ENCODE results near the gene INSIG2. TPM values are rescaled to one million over a fixed set of nuclear protein-coding genes. Genes with fewer than 3 reads are reported as not detected.

Gene INSIG2
- total and polyA plus RNA-seq, 4 donors: 16.4 to 40.6 (median 22.9) TPM

- peaks cover 0 to 3% (median 0%) of the 10 kb centered on the region in 5 donors for H3K4me1 ChIP-seq (ENCODE audit: control insufficient read depth in 5 of 5, insufficient read depth in 5 of 5, low read length in 5 of 5)
- no peaks in the 10 kb centered on the region for H3K36me3 ChIP-seq (ENCODE audit: control insufficient read depth in 4 of 4, insufficient read depth in 4 of 4, low read length in 4 of 4)
- no peak for DNase-seq
- peaks cover 0 to 30% (median 21%) of the 10 kb centered on the region in 3 donors for H3K27me3 ChIP-seq (ENCODE audit: control insufficient read depth in 3 of 3, insufficient read depth in 3 of 3, low read length in 2 of 3)
- no peak overlapping the region for H3K27ac ChIP-seq (ENCODE audit: low read depth in 1 of 2, low read length in 1 of 2)
- ATAC-seq (ENCODE audit: insufficient read depth, low FRiP score): no peak
- H3K9me3 ChIP-seq (ENCODE audit: control insufficient read depth in 4 of 4, insufficient read depth in 3 of 4, low read length in 3 of 4): no peaks in the 10 kb centered on the region
- H3K4me3 ChIP-seq: no peak overlapping the region
- WGBS, 2 donors: 85 to 93% methylated on average over 2 of the region's 2 CpGs
- H3K9ac ChIP-seq (ENCODE audit: insufficient read depth in 1 of 2, low read length in 2 of 2): no peak overlapping the region
- no peak for TF ChIP-seq CTCF (IDR thresholded peaks at IDR 0.05; ENCODE audit: control extremely low read depth, extremely low read depth)
Observed at GRCh38 chr2:118044854-118045253, 43.4 kb upstream of the INSIG2 start.

DNA sequence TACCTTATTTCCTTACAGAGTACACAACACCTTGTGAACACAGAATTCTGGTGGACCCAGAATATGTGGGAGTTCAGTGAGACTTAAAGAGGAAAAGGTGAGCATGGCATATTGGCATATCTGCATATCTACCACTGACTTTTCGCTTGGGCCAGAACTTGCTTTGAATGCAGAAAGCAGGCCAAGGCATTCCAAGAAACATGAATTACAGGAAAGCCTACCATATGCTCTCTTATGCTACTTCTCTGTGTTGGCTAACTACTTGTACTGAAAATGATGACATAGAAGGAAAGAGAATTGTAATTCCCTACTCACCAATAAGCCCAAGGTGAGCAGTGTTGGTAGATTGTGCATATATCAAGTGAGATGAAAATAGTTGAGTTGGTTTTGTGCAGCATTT is 43.0 kb upstream of the INSIG2 start:
- peaks cover 0 to 8% (median 0%) of the 10 kb centered on the region in 5 donors for H3K4me1 ChIP-seq (ENCODE audit: control insufficient read depth in 5 of 5, insufficient read depth in 5 of 5, low read length in 5 of 5)
- 87 to 88% methylated on average over 1 of the region's 1 CpG for WGBS, 2 donors
- no peak overlapping the region for H3K27ac ChIP-seq (ENCODE audit: low read depth in 1 of 2, low read length in 1 of 2)
- H3K4me3 ChIP-seq: no peak overlapping the region
- peaks cover 0 to 30% (median 22%) of the 10 kb centered on the region in 3 donors for H3K27me3 ChIP-seq (ENCODE audit: control insufficient read depth in 3 of 3, insufficient read depth in 3 of 3, low read length in 2 of 3)
- ATAC-seq (ENCODE audit: insufficient read depth, low FRiP score) (no peak), DNase-seq (no peak)
- no peaks in the 10 kb centered on the region for H3K36me3 ChIP-seq (ENCODE audit: control insufficient read depth in 4 of 4, insufficient read depth in 4 of 4, low read length in 4 of 4)
- no peaks in the 10 kb centered on the region for H3K9me3 ChIP-seq (ENCODE audit: control insufficient read depth in 4 of 4, insufficient read depth in 3 of 4, low read length in 3 of 4)
- H3K9ac ChIP-seq (ENCODE audit: insufficient read depth in 1 of 2, low read length in 2 of 2): no peak overlapping the region
- TF ChIP-seq CTCF (IDR thresholded peaks at IDR 0.05; ENCODE audit: control extremely low read depth, extremely low read depth): no peak

- ATAC-seq (ENCODE audit: insufficient read depth, low FRiP score) (no peak), DNase-seq (peak in 2 of 3 donors; percentile 60 to 70)
- no peak overlapping the region for H3K9ac ChIP-seq (ENCODE audit: insufficient read depth in 1 of 2, low read length in 2 of 2)
Observed at GRCh38 chr2:118046634-118047210, 41.5 kb upstream of the INSIG2 start.

More at GRCh38 chr2:118046634-118047210, 41.5 kb upstream of the INSIG2 start:
- Histone ChIP-seq H3K4me3 (no peak overlapping the region), H3K9me3 (ENCODE audit: control insufficient read depth in 4 of 4, insufficient read depth in 3 of 4, low read length in 3 of 4) (no peaks in the 10 kb centered on the region), H3K27me3 (ENCODE audit: control insufficient read depth in 3 of 3, insufficient read depth in 3 of 3, low read length in 2 of 3) (peaks cover 0 to 25% (median 23%) of the 10 kb centered on the region in 3 donors), H3K36me3 (ENCODE audit: control insufficient read depth in 4 of 4, insufficient read depth in 4 of 4, low read length in 4 of 4) (no peaks in the 10 kb centered on the region), H3K27ac (ENCODE audit: low read depth in 1 of 2, low read length in 1 of 2) (no peak overlapping the region), H3K4me1 (ENCODE audit: control insufficient read depth in 5 of 5, insufficient read depth in 5 of 5, low read length in 5 of 5) (peaks cover 0 to 16% (median 0%) of the 10 kb centered on the region in 5 donors)
- WGBS, 2 donors: 10 to 13% methylated on average over 4 of the region's 4 CpGs
- TF ChIP-seq CTCF (IDR thresholded peaks at IDR 0.05; ENCODE audit: control extremely low read depth, extremely low read depth): peak; percentile 42
